ENCODE results near the gene RFX7.

Gene RFX7

GRCh38 chr15:56254265-56254664 lies 10.6 kb upstream of the RFX7 start:
- Histone ChIP-seq H3K27me3 (ENCODE audit: control insufficient read depth in 5 of 5, insufficient read depth in 4 of 5, low read length in 5 of 5) (no peaks in the 10 kb centered on the region), H3K9ac (ENCODE audit: low read length in 5 of 5) (no peak overlapping the region), H3K4me3 (ENCODE audit: low read depth in 1 of 5, low read length in 5 of 5) (no peak overlapping the region), H3K4me1 (ENCODE audit: control insufficient read depth in 5 of 5, insufficient read depth in 5 of 5, low read length in 5 of 5) (no peaks in the 10 kb centered on the region), H3K27ac (ENCODE audit: low read depth, low read length) (no peak overlapping the region), H3K36me3 (ENCODE audit: control insufficient read depth in 5 of 5, insufficient read depth in 5 of 5, low read length in 5 of 5) (no peaks in the 10 kb centered on the region), H3K9me3 (ENCODE audit: control insufficient read depth in 5 of 5, low read length in 5 of 5) (no peaks in the 10 kb centered on the region)

- no peaks in the 10 kb centered on the region for H3K9me3 ChIP-seq (ENCODE audit: control insufficient read depth in 5 of 5, low read length in 5 of 5)
- H3K36me3 ChIP-seq (ENCODE audit: control insufficient read depth in 5 of 5, insufficient read depth in 5 of 5, low read length in 5 of 5), result no peaks in the 10 kb centered on the region
- no peak overlapping the region for H3K4me3 ChIP-seq (ENCODE audit: low read depth in 1 of 5, low read length in 5 of 5)
- no peaks in the 10 kb centered on the region for H3K27me3 ChIP-seq (ENCODE audit: control insufficient read depth in 5 of 5, insufficient read depth in 4 of 5, low read length in 5 of 5)
- H3K4me1 ChIP-seq (ENCODE audit: control insufficient read depth in 5 of 5, insufficient read depth in 5 of 5, low read length in 5 of 5), result no peaks in the 10 kb centered on the region
- no peak overlapping the region for H3K27ac ChIP-seq (ENCODE audit: low read depth, low read length)
- no peak overlapping the region for H3K9ac ChIP-seq (ENCODE audit: low read length in 5 of 5)
Measured at GRCh38 chr15:56252386-56252785, 8.7 kb upstream of the RFX7 start.

- no peaks in the 10 kb centered on the region for H3K27me3 ChIP-seq (ENCODE audit: control insufficient read depth in 5 of 5, insufficient read depth in 4 of 5, low read length in 5 of 5)
- H3K9ac ChIP-seq (ENCODE audit: low read length in 5 of 5), result no peak overlapping the region
- H3K27ac ChIP-seq (ENCODE audit: low read depth, low read length), result no peak overlapping the region
- H3K9me3 ChIP-seq (ENCODE audit: control insufficient read depth in 5 of 5, low read length in 5 of 5), result no peaks in the 10 kb centered on the region
- no peaks in the 10 kb centered on the region for H3K4me1 ChIP-seq (ENCODE audit: control insufficient read depth in 5 of 5, insufficient read depth in 5 of 5, low read length in 5 of 5)
- H3K4me3 ChIP-seq (ENCODE audit: low read depth in 1 of 5, low read length in 5 of 5), result no peak overlapping the region
- no peaks in the 10 kb centered on the region for H3K36me3 ChIP-seq (ENCODE audit: control insufficient read depth in 5 of 5, insufficient read depth in 5 of 5, low read length in 5 of 5)
Measured at GRCh38 chr15:56251315-56252095, 7.8 kb upstream of the RFX7 start.

- no peak overlapping the region for H3K27ac ChIP-seq (ENCODE audit: low read depth, low read length)
Measured at GRCh38 chr15:56250626-56251025, 6.9 kb upstream of the RFX7 start.

DNA sequence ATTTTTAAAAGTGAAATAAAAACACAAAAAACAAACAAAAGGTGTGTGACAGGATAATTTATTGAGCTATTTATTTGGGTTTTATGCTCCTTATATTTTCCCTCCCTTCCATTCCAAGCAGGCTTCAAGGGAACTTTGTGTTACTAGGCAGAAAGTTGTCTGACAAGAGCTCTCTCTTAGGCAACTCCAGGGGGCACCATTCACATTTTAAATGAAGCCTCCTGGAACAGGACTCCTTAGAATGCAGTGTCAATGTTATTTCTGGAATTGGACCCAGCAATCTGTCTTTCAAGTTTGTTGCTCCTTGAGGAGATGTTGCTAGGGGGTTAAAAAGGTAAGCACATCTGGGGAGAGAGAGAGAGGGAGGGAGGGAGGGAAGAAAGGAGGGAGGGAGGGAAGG lies 5.4 kb upstream of the RFX7 start:
- H3K27ac ChIP-seq (ENCODE audit: low read depth, low read length), result no peak overlapping the region
- H3K27me3 ChIP-seq (ENCODE audit: control insufficient read depth in 5 of 5, insufficient read depth in 4 of 5, low read length in 5 of 5), result no peaks in the 10 kb centered on the region
- H3K4me1 ChIP-seq (ENCODE audit: control insufficient read depth in 5 of 5, insufficient read depth in 5 of 5, low read length in 5 of 5), result peaks cover 2 to 19% (median 13%) of the 10 kb centered on the region in 5 donors
- H3K9ac ChIP-seq (ENCODE audit: low read length in 5 of 5), result no peak overlapping the region
- no peak overlapping the region for H3K4me3 ChIP-seq (ENCODE audit: low read depth in 1 of 5, low read length in 5 of 5)
- no peaks in the 10 kb centered on the region for H3K36me3 ChIP-seq (ENCODE audit: control insufficient read depth in 5 of 5, insufficient read depth in 5 of 5, low read length in 5 of 5)
- no peaks in the 10 kb centered on the region for H3K9me3 ChIP-seq (ENCODE audit: control insufficient read depth in 5 of 5, low read length in 5 of 5)

More at GRCh38 chr15:56250626-56251025, 6.9 kb upstream of the RFX7 start:
- no peaks in the 10 kb centered on the region for H3K9me3 ChIP-seq (ENCODE audit: control insufficient read depth in 5 of 5, low read length in 5 of 5)
- no peak overlapping the region for H3K4me3 ChIP-seq (ENCODE audit: low read depth in 1 of 5, low read length in 5 of 5)
- H3K36me3 ChIP-seq (ENCODE audit: control insufficient read depth in 5 of 5, insufficient read depth in 5 of 5, low read length in 5 of 5), result no peaks in the 10 kb centered on the region
- H3K27me3 ChIP-seq (ENCODE audit: control insufficient read depth in 5 of 5, insufficient read depth in 4 of 5, low read length in 5 of 5), result no peaks in the 10 kb centered on the region
- no peak overlapping the region for H3K9ac ChIP-seq (ENCODE audit: low read length in 5 of 5)
- H3K4me1 ChIP-seq (ENCODE audit: control insufficient read depth in 5 of 5, insufficient read depth in 5 of 5, low read length in 5 of 5), result peaks cover 0 to 5% (median 3%) of the 10 kb centered on the region in 5 donors

DNA sequence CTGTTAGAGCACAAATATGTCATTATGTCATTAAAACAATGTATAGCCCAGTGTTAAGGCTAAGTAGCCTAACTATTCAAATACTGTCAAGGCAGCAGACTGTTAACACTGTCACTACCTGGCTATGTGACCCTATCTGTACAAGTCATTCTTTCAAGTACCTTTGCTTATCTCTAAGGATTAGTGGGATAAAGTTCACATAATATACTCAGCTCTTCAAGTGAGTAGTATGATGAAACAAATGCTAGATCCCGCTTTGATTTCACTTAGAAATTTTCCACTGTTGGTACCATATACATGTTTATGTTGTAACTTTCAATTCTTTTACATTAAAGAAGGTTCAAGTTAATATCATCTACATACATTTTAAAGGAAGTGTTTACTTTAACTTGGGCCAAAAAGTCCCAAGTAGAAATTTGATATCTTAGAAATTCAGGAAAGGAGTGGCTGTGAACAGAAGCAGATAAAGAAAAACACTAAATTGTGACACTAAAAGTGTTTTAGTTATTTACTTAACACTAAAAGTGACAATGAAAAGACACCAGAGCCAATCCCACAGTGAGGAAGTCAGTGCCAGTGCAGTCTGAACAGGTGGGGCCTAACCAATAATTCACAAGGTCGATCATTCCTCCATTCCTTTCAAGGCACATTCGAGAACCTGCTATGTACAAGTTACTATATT lies 4.8 kb upstream of the RFX7 start:
- H3K27ac ChIP-seq (ENCODE audit: low read depth, low read length), result no peak overlapping the region
- no peak overlapping the region for H3K4me3 ChIP-seq (ENCODE audit: low read depth in 1 of 5, low read length in 5 of 5)
- H3K4me1 ChIP-seq (ENCODE audit: control insufficient read depth in 5 of 5, insufficient read depth in 5 of 5, low read length in 5 of 5), result peaks cover 2 to 21% (median 14%) of the 10 kb centered on the region in 5 donors
- H3K9me3 ChIP-seq (ENCODE audit: control insufficient read depth in 5 of 5, low read length in 5 of 5), result no peaks in the 10 kb centered on the region
- no peaks in the 10 kb centered on the region for H3K27me3 ChIP-seq (ENCODE audit: control insufficient read depth in 5 of 5, insufficient read depth in 4 of 5, low read length in 5 of 5)
- H3K9ac ChIP-seq (ENCODE audit: low read length in 5 of 5), result no peak overlapping the region
- H3K36me3 ChIP-seq (ENCODE audit: control insufficient read depth in 5 of 5, insufficient read depth in 5 of 5, low read length in 5 of 5), result no peaks in the 10 kb centered on the region

DNA sequence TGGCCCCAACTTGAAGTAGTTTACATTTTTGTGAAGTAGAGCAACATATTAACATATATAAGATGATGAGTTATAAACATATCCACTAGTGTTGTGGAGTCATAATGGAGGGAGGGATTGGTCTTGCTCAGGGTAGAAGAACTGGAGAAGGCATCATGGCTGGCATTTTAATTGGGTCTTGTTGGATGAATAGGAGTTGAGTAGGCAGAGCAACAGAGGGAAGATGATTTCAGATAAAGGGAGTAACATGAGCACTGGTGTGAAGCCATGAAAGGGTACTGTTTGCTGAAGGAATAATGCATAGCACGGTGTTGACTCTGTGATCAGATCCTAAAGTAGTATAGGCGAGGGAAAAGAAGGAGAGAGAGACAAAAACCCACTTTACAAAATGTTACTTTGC lies 3.6 kb upstream of the RFX7 start:
- Histone ChIP-seq H3K27ac (ENCODE audit: low read depth, low read length) (no peak overlapping the region), H3K9me3 (ENCODE audit: control insufficient read depth in 5 of 5, low read length in 5 of 5) (no peaks in the 10 kb centered on the region), H3K4me3 (ENCODE audit: low read depth in 1 of 5, low read length in 5 of 5) (no peak overlapping the region), H3K27me3 (ENCODE audit: control insufficient read depth in 5 of 5, insufficient read depth in 4 of 5, low read length in 5 of 5) (no peaks in the 10 kb centered on the region), H3K4me1 (ENCODE audit: control insufficient read depth in 5 of 5, insufficient read depth in 5 of 5, low read length in 5 of 5) (peaks cover 2 to 29% (median 19%) of the 10 kb centered on the region in 5 donors), H3K9ac (ENCODE audit: low read length in 5 of 5) (no peak overlapping the region), H3K36me3 (ENCODE audit: control insufficient read depth in 5 of 5, insufficient read depth in 5 of 5, low read length in 5 of 5) (no peaks in the 10 kb centered on the region)

DNA sequence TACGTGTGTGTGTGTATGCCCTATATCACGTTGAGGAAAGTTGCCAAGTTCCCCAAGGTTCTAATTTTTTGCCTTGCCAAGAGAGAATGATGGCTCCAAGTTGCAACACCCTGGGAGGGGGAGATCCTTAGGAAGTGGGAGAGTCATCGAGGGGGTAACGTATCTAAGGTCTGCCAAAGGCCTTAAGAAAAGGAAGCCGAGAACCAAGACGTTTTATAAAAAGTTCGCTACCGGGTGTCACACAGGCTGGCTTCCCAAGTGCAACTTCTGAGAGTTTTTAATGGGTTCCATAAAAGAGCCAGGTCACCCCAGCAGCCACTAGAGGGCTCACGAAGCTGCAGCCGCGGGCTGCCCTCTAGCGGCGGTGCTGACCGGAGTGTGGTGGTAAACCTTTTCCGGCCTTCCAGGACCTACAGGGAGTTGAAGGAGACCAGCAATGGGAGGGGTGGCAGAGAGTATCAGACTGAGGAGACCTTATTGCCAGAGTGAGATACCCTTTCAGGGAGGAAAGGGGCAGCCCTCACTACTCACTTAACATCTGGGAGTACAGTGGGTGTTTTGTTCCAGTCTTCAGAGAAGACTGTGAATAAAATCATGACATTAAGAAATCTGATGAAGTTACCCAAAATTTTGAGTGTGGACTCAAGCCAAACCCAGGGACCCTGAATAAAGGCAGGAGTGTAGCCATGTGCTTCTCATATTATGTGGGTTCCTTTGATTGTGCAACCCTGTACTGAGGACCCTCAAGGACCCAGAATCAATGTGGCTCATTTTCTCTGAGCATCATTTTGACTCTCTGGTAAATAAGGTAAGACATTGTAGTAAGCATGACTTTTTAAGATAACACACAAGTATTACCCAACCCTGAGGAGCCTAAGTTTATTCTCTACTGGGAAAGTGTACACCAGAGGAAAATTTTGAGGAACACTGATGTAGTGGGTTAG lies 2.5 kb upstream of the RFX7 start:
- Histone ChIP-seq H3K27me3 (ENCODE audit: control insufficient read depth in 5 of 5, insufficient read depth in 4 of 5, low read length in 5 of 5) (no peaks in the 10 kb centered on the region), H3K4me3 (ENCODE audit: low read depth in 1 of 5, low read length in 5 of 5) (peak overlapping the region; percentile 52 to 79 (median 66)), H3K9ac (ENCODE audit: low read length in 5 of 5) (peak overlapping the region in 3 of 5 donors; percentile 28 to 61 (median 35)), H3K27ac (ENCODE audit: low read depth, low read length) (peak overlapping the region; percentile 41), H3K36me3 (ENCODE audit: control insufficient read depth in 5 of 5, insufficient read depth in 5 of 5, low read length in 5 of 5) (no peaks in the 10 kb centered on the region), H3K9me3 (ENCODE audit: control insufficient read depth in 5 of 5, low read length in 5 of 5) (no peaks in the 10 kb centered on the region), H3K4me1 (ENCODE audit: control insufficient read depth in 5 of 5, insufficient read depth in 5 of 5, low read length in 5 of 5) (peaks cover 2 to 34% (median 27%) of the 10 kb centered on the region in 5 donors)

DNA sequence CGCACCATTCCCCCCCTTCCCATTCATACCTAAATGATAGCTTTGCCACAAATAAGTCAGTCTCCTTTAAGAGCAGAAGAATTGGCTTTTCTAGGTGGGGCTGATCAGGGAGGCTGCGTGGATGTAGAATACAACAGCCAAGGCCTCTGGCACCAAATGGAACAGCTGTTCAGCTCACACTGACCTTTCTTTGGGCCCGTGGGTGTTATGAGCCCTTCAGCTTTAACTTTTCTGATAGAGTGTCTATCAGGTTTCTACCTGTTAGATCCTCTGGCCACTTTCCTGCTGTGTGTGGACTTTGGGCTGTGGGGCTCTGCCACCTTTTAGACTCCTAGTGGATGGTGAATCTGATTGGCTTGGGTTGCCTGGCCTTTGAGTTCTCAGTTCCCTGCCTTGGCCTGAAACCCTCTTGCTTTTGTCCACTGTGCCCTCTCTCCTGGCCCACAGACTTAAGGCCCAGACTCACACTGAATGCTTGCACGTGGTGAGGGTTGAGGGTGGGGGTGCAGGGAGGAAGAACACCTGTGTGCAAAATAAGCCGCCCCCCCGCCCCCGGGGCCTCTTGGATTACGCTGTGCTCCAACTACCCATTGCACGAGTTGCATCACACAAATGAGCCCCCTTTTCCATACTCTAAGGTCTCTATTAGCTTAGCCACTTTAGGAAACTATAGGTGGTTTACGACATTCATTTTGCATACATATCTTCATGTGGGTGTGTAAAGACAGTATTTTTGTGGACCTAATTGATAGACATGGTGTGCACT lies 1.3 kb upstream of the RFX7 start:
- no peaks in the 10 kb centered on the region for H3K36me3 ChIP-seq (ENCODE audit: control insufficient read depth in 5 of 5, insufficient read depth in 5 of 5, low read length in 5 of 5)
- no peaks in the 10 kb centered on the region for H3K27me3 ChIP-seq (ENCODE audit: control insufficient read depth in 5 of 5, insufficient read depth in 4 of 5, low read length in 5 of 5)
- H3K9ac ChIP-seq (ENCODE audit: low read length in 5 of 5), result peak overlapping the region in 1 of 5 donors; percentile 49
- no peak overlapping the region for H3K27ac ChIP-seq (ENCODE audit: low read depth, low read length)
- H3K4me3 ChIP-seq (ENCODE audit: low read depth in 1 of 5, low read length in 5 of 5), result peak overlapping the region; percentile 81 to 90 (median 85)
- peaks cover 2 to 34% (median 27%) of the 10 kb centered on the region in 5 donors for H3K4me1 ChIP-seq (ENCODE audit: control insufficient read depth in 5 of 5, insufficient read depth in 5 of 5, low read length in 5 of 5)
- H3K9me3 ChIP-seq (ENCODE audit: control insufficient read depth in 5 of 5, low read length in 5 of 5), result no peaks in the 10 kb centered on the region
